GM12874 (cell line): ENCODE measurements around the gene SIX3.
A peak's percentile ranks its signal among the peaks of the same experiment; 100 is the strongest.

Source experiments
- CTCF ChIP-seq: IDR thresholded peaks from 2 replicates; pipeline ENCODE4 v1.5.1; 2011; ENCODE audit warnings: low read depth, mild to moderate bottlenecking, control low read depth, low read length, moderate library complexity; ENCODE audit not compliant: insufficient read depth

SIX3 gene

GRCh38 chr2:44979581-44979980 lies 38.1 kb downstream of the SIX3 start:
- no peak for TF ChIP-seq CTCF

- no peak for TF ChIP-seq CTCF
Observed at GRCh38 chr2:44980751-44981713, 39.5 kb downstream of the SIX3 start.

GRCh38 chr2:44981714-44982108 lies 40.2 kb downstream of the SIX3 start:
- peak; percentile 82 for TF ChIP-seq CTCF

GRCh38 chr2:44983836-44984604 lies 42.5 kb downstream of the SIX3 start:
- no peak for TF ChIP-seq CTCF

- TF ChIP-seq CTCF = no peak
Observed at GRCh38 chr2:44989176-44989575, 47.7 kb downstream of the SIX3 start.

- no peak for TF ChIP-seq CTCF
Observed at GRCh38 chr2:44994377-44994776, 52.9 kb downstream of the SIX3 start.
